K562 (cell line): Measurements from ENCODE around the gene CHMP2A. TPM values are rescaled to one million over a fixed set of nuclear protein-coding genes. Genes with fewer than 3 reads are reported as not detected.

Source experiments
- ATF2 ChIP-seq: sonication (generic); formaldehyde crosslinking; IDR thresholded peaks from 2 replicates; pipeline ENCODE4 v1.8.1; 2022; ENCODE audit warnings: missing genetic modification reagents
- CBX1 ChIP-seq: sonication (generic); IDR thresholded peaks from 2 replicates; pipeline ENCODE4 v1.6.1; 2016; ENCODE audit warnings: antibody characterized with exemption, low read depth, mild to moderate bottlenecking
- ESRRB ChIP-seq: fragments of 250-450 bp; sonication (Bioruptor Pico); IDR thresholded peaks from 2 replicates; pipeline ENCODE4 v1.5.0; 2020; ENCODE audit warnings: mild to moderate bottlenecking, moderate library complexity, borderline replicate concordance
- FOXK1 ChIP-seq: sonication (generic); formaldehyde crosslinking; IDR thresholded peaks from 2 replicates; pipeline ENCODE4 v1.8.0; 2022; ENCODE audit warnings: missing genetic modification reagents, mild to moderate bottlenecking, borderline replicate concordance
- GTF2B ChIP-seq: IDR thresholded peaks from 2 replicates; pipeline ENCODE4 v1.6.1; 2011; ENCODE audit not compliant: insufficient read length; ENCODE audit errors: extremely low read depth
- HMGXB4 ChIP-seq: sonication (generic); formaldehyde crosslinking; IDR thresholded peaks from 2 replicates; pipeline ENCODE4 v1.8.1; 2023; ENCODE audit warnings: mild to moderate bottlenecking, missing genetic modification reagents
- KLF10 ChIP-seq: fragments of 250-450 bp; sonication (Bioruptor Pico); IDR thresholded peaks from 2 replicates; pipeline ENCODE4 v1.6.1; 2021; ENCODE audit warnings: matching md5 sums
- MCM2 ChIP-seq: fragments of 450-650 bp; IDR thresholded peaks from 2 replicates; pipeline ENCODE4 v1.6.1; 2017; ENCODE audit warnings: low read depth, mild to moderate bottlenecking
- NR3C1 ChIP-seq: sonication (generic); formaldehyde crosslinking; IDR thresholded peaks from 2 replicates; pipeline ENCODE4 v1.8.1; 2022; ENCODE audit warnings: missing genetic modification reagents
- SETDB1 ChIP-seq: IDR thresholded peaks from one replicate; pipeline ENCODE4 v1.6.1; 2012; ENCODE audit warnings: low read length, control low read depth, inconsistent platforms
- TAF15 ChIP-seq: fragments of 200-400 bp; formaldehyde crosslinking; IDR thresholded peaks from 2 replicates; pipeline ENCODE4 v1.6.1; 2017; ENCODE audit warnings: mild to moderate bottlenecking, low read depth, low read length, moderate library complexity
- ZC3H8 ChIP-seq: fragments of 450-650 bp; IDR thresholded peaks from 2 replicates; pipeline ENCODE4 v1.6.1; 2017
- ZNF407 ChIP-seq: fragments of 450-650 bp; IDR thresholded peaks from 2 replicates; pipeline ENCODE4 v1.6.1; 2016; ENCODE audit warnings: low read depth
- ZNF408 ChIP-seq: fragments of 250-450 bp; sonication (Bioruptor Pico); IDR thresholded peaks from 2 replicates; pipeline ENCODE4 v1.4.0; 2020; ENCODE audit warnings: low read depth, mild to moderate bottlenecking, moderate library complexity
- polyA plus RNA-seq, 8 experiments: library from polyadenylated mRNA; depleted of rRNA in 4 of 8; stranded (reverse) in 5 of 8; unstranded in 3 of 8; fragments of >200 nt; fragmentation: Nextera tagmentation in 2 of 8; fragmentation: Illumina TruSeq in 1 of 8; extraction: Ambion mirVana in 2 of 8; extraction: Trizol in 1 of 8; gene quantifications; 2 replicates each; pipeline versions ENCODE4 v1.2.1 to v1.2.3, GENCODE V29; 2011 to 2014; ENCODE audit warnings: inconsistent platforms in 1 of 8, missing spikeins in 1 of 8
- total RNA-seq, 7 experiments: library from RNA; depleted of rRNA in 6 of 7; stranded (reverse); fragments of >200 nt in 6 of 7; fragmentation: Illumina TruSeq in 2 of 7; extraction: Trizol in 2 of 7; gene quantifications; 2 replicates each; pipeline versions ENCODE4 v1.2.1 to v1.2.3, GENCODE V29; 2011 to 2021; ENCODE audit warnings: low replicate concordance in 1 of 7

The CHMP2A gene
- total and polyA plus RNA-seq, 9 of the 15 experiments (the other 6 are each of a cell fraction or from before 2014, with no cell fraction given) = 57.6 to 159 (median 87.2) TPM

- TF ChIP-seq ATF2 (CRISPR knock-in tag) (no peak), HMGXB4 (0 out of 2 replicates have a peak, but pooled peaks have one; percentile 11), ZNF407 (no peak), MCM2 (no peak), FOXK1 (CRISPR knock-in tag) (peak; percentile 81; the same call in 1 of the 2 replicates), ZNF408 (CRISPR knock-in tag) (no peak), CBX1 (peak; percentile 66; the same call in 1 of the 2 replicates), ZC3H8 (no peak), TAF15 (no peak), GTF2B (no peak), ESRRB (no peak; the same call in 1 of the 2 replicates), KLF10 (CRISPR knock-in tag) (no peak), NR3C1 (CRISPR knock-in tag) (no peak), SETDB1 (no peak)
Observed at GRCh38 chr19:58554494-58555368, at the start of gene CHMP2A (continued).
